Endothelial cell of umbilical vein (primary cell): ENCODE measurements around the gene CAPN7. TPM values are rescaled to one million over a fixed set of nuclear protein-coding genes. Genes with fewer than 3 reads are reported as not detected.

Experiments
- BruUV-seq: library from RNA; stranded (reverse); fragments of 400-500 nt; replicated peaks from 2 replicates; lab custom pipeline; 2021; lab: Mats Ljungman, UMichigan
- CTCF ChIA-PET: fragments of 300-600, 350-600 bp; sonication (Branson Sonifier 250); formaldehyde crosslinking; loops from one replicate; lab custom pipeline; 2021; ENCODE audit warnings: antibody characterized with exemption, inconsistent platforms; lab: Charles Lee
- POLR2A ChIA-PET: fragments of 300-600, 350-600 bp; sonication (Branson Sonifier 250); formaldehyde crosslinking; loops from one replicate; lab custom pipeline; 2021; ENCODE audit warnings: antibody characterized with exemption, inconsistent platforms; lab: Charles Lee
- DNase-seq: peaks from one replicate; pipeline ENCODE4 v3.0.0-alpha.2; 2011; ENCODE audit warnings: low read depth, low spot score
- FAIRE-seq: peaks from 2 replicates; lab custom pipeline; 2011; peaks lifted over from hg19 to GRCh38; lab: Jason Lieb, UNC
- H2AFZ ChIP-seq: 2 replicates; pipeline ENCODE4 v1.6.0; 2012; ENCODE audit warnings: low read depth, low read length, control low read depth, inconsistent platforms
- H3K27ac ChIP-seq: 2 replicates; pipeline ENCODE4 v1.5.1; 2011; ENCODE audit warnings: low read depth, mild to moderate bottlenecking, control low read depth, low read length, moderate library complexity; ENCODE audit not compliant: insufficient read depth
- H3K27me3 ChIP-seq, 2 experiments: 2 replicates each; pipeline versions ENCODE4 v1.6.0 to v1.6.1; 2011; ENCODE audit warnings: low read length in 2 of 2, mixed read lengths in 1 of 2; ENCODE audit not compliant: control insufficient read depth in 2 of 2, insufficient read depth in 2 of 2
- H3K36me3 ChIP-seq, 2 experiments: 2 replicates in 1 of 2; 3 replicates in 1 of 2; pipeline ENCODE4 v1.5.1; 2011; ENCODE audit warnings: low read length in 2 of 2, mild to moderate bottlenecking in 1 of 2, moderate library complexity in 1 of 2; ENCODE audit not compliant: control insufficient read depth in 2 of 2, insufficient read depth in 2 of 2; ENCODE audit errors: extremely low read depth in 1 of 2
- H3K4me1 ChIP-seq: 3 replicates; pipeline ENCODE4 v1.5.1; 2011; ENCODE audit warnings: mild to moderate bottlenecking, low read length; ENCODE audit not compliant: control insufficient read depth, insufficient read depth; ENCODE audit errors: extremely low read depth
- H3K4me2 ChIP-seq: 2 replicates; pipeline ENCODE4 v1.6.1; 2011; ENCODE audit warnings: low read length, control low read depth, mixed read lengths; ENCODE audit not compliant: insufficient read depth
- H3K4me3 ChIP-seq, 3 experiments: fragments of 200-600 bp in 1 of 3; sonication (generic), shearing (Covaris generic) in 1 of 3; replicated peaks in 1 of 3; 2 replicates each; pipeline ENCODE4 v1.5.1; 2011 to 2016; ENCODE audit warnings: control low read depth in 3 of 3, low read length in 3 of 3, mild to moderate bottlenecking in 2 of 3, inconsistent platforms in 1 of 3, low read depth in 1 of 3, moderate library complexity in 1 of 3; ENCODE audit not compliant: insufficient read depth in 1 of 3
- H3K79me2 ChIP-seq: 2 replicates; pipeline ENCODE4 v1.6.0; 2012; ENCODE audit warnings: low read length, inconsistent platforms; ENCODE audit not compliant: control insufficient read depth, insufficient read depth
- H3K9ac ChIP-seq: replicated peaks from 2 replicates; pipeline ENCODE3; 2011; ENCODE audit warnings: low read length, control low read depth; ENCODE audit not compliant: insufficient read depth; ENCODE audit errors: extremely low read depth
- H3K9me1 ChIP-seq: replicated peaks from 3 replicates; pipeline ENCODE4 v1.6.0; 2011; ENCODE audit warnings: mild to moderate bottlenecking, low read length; ENCODE audit not compliant: control insufficient read depth, insufficient read depth; ENCODE audit errors: extremely low read depth
- H3K9me3 ChIP-seq: replicated peaks from 2 replicates; pipeline ENCODE4 v1.5.1; 2012; ENCODE audit warnings: low read length, inconsistent platforms; ENCODE audit not compliant: control insufficient read depth, insufficient read depth
- H4K20me1 ChIP-seq: replicated peaks from 2 replicates; pipeline ENCODE3; 2011; ENCODE audit warnings: mild to moderate bottlenecking, low read length; ENCODE audit not compliant: control insufficient read depth, insufficient read depth; ENCODE audit errors: extremely low read depth
- CTCF ChIP-seq, 2 donors: IDR thresholded peaks; 1 replicate in 1 of 2; 2 replicates in 1 of 2; pipeline ENCODE4 v1.5.1; 2011; ENCODE audit warnings: low read length in 2 of 2, mild to moderate bottlenecking in 2 of 2, moderate library complexity in 2 of 2, control low read depth in 1 of 2, inconsistent platforms in 1 of 2, low read depth in 1 of 2; ENCODE audit not compliant: insufficient read depth in 1 of 2; ENCODE audit errors: extremely low read depth in 1 of 2
- EZH2 ChIP-seq: IDR thresholded peaks from 2 replicates; pipeline ENCODE4 v1.6.1; 2012; ENCODE audit warnings: borderline replicate concordance, low read depth, mild to moderate bottlenecking, moderate library complexity, low read length, inconsistent platforms; ENCODE audit not compliant: severe bottlenecking
- FOS ChIP-seq: IDR thresholded peaks from 2 replicates; pipeline ENCODE4 v1.6.1; 2011; ENCODE audit warnings: mild to moderate bottlenecking, low read length, moderate library complexity, borderline replicate concordance; ENCODE audit not compliant: insufficient read depth
- GATA2 ChIP-seq: IDR thresholded peaks from 2 replicates; pipeline ENCODE4 v1.7.0; 2011; ENCODE audit warnings: low read depth, mild to moderate bottlenecking, moderate library complexity, mixed read lengths, low read length; ENCODE audit not compliant: insufficient read length, insufficient read depth
- JUN ChIP-seq: IDR thresholded peaks from 2 replicates; pipeline ENCODE4 v1.6.1; 2011; ENCODE audit warnings: borderline replicate concordance, low read depth; ENCODE audit not compliant: insufficient read length, insufficient read depth
- MYC ChIP-seq: IDR thresholded peaks from one replicate; pipeline ENCODE4 v1.6.1; 2011; ENCODE audit warnings: mild to moderate bottlenecking, low read depth, low read length
- POLR2A ChIP-seq: IDR thresholded peaks from 2 replicates; pipeline ENCODE4 v1.6.1; 2012; ENCODE audit warnings: low read depth, mild to moderate bottlenecking, control low read depth, low read length
- POLR2AphosphoS5 ChIP-seq: IDR thresholded peaks from 2 replicates; pipeline ENCODE4 v1.6.1; 2012; ENCODE audit warnings: low read depth, mild to moderate bottlenecking, control low read depth, low read length, moderate library complexity; ENCODE audit not compliant: insufficient read depth
- dilution Hi-C: fragments of 300-500 bp; cut with MboI; formaldehyde crosslinking; loops from one replicate; pipeline ENCODE4 v1.15.0; 2019; ENCODE audit warnings: low sequenced_read_pairs; ENCODE audit not compliant: extremely low pct_ligation_motif_present
- intact Hi-C: fragments of 100-400 bp; cut with micrococcal nuclease; formaldehyde crosslinking; loops from one replicate; pipeline ENCODE4 v1.10.0; 2022
- polyA plus RNA-seq, 4 experiments: library from polyadenylated mRNA; depleted of rRNA in 3 of 4; stranded (reverse) in 3 of 4; unstranded in 1 of 4; fragments of >200 nt; gene quantifications; 2 replicates each; pipeline versions ENCODE4 v1.2.1 to v1.2.3, GENCODE V29; 2011 to 2012; ENCODE audit warnings: missing spikeins in 1 of 4
- total RNA-seq: library from RNA; stranded (reverse); gene quantifications from 2 replicates; pipeline ENCODE4 v1.2.3, GENCODE V29; 2021
- TF ChIP-seq, protein P1 (sequence below): IDR thresholded peaks from 2 replicates; pipeline ENCODE4 v1.6.1; 2011; ENCODE audit not compliant: insufficient read depth, insufficient read length

The CAPN7 gene
- total and polyA plus RNA-seq, 2 donors (not counting 3 experiments of a cell fraction or from before 2014, with no cell fraction given) = 13.2 to 32.7 TPM

- no peaks in the 10 kb centered on the region for H3K4me1 ChIP-seq
- no peaks in the 10 kb centered on the region for H3K79me2 ChIP-seq
- no peaks in the 10 kb centered on the region for H3K27me3 ChIP-seq
- H3K9me3 ChIP-seq = no peaks in the 10 kb centered on the region
- no peak overlapping the region for H3K27ac ChIP-seq
- CTCF ChIA-PET = interaction anchor here (0.9 to 1.1 kb wide), 4 partner anchors 9 to 150 kb away, joined by 3 to 7 read pairs (median 4); no protein-coding TSS in a partner anchor
- BruUV-seq = no TSS peak
- POLR2A ChIA-PET = no interaction called here
- DNase-seq (no peak), FAIRE-seq (no peak)
- H3K4me3 ChIP-seq = no peak overlapping the region
- H4K20me1 ChIP-seq = no peaks in the 10 kb centered on the region
- H2AFZ ChIP-seq = no peak overlapping the region
- no peak for TF ChIP-seq FOS
- TF ChIP-seq POLR2AphosphoS5 = no peak
- no peak for TF ChIP-seq JUN
- TF ChIP-seq EZH2 = no peak
- TF ChIP-seq MYC = no peak
- TF ChIP-seq POLR2A = no peak
- TF ChIP-seq GATA2 = no peak
- no peak for TF ChIP-seq CTCF (IDR thresholded peaks at IDR 0.05; ENCODE audit: extremely low read depth in 1 of 2, insufficient read depth in 1 of 2, low read depth in 1 of 2, low read length in 2 of 2)
- TF ChIP-seq, protein P1, sequence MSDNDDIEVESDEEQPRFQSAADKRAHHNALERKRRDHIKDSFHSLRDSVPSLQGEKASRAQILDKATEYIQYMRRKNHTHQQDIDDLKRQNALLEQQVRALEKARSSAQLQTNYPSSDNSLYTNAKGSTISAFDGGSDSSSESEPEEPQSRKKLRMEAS = no peak
- H3K36me3 ChIP-seq = peaks cover 42 to 43% of the 10 kb centered on the region in 2 experiments
- dilution Hi-C loops = no loop called here
- no peak overlapping the region for H3K4me2 ChIP-seq
- intact Hi-C loops = loop anchor here (5.0 kb wide), 1 partner anchor 148 kb away; no protein-coding TSS in a partner anchor
- no peak overlapping the region for H3K9ac ChIP-seq
- no peaks in the 10 kb centered on the region for H3K9me1 ChIP-seq
Measured at GRCh38 chr3:15255215-15255614, 49.2 kb downstream of the CAPN7 start.
